MG63 (cell line): ENCODE data around the gene UGT1A6. TPM values are rescaled to one million over a fixed set of nuclear protein-coding genes. Genes with fewer than 3 reads are reported as not detected.
"Not testable (repeated sequence)": the region's sequence is repeated elsewhere in the genome, so short reads cannot be mapped to it uniquely, and the experiment has no call there.

Experiments used
- DNase-seq: peaks from one replicate; pipeline ENCODE4 v3.0.0-alpha.2; 2020
- H3K27me3 ChIP-seq: fragments of 250-450 bp; sonication (Bioruptor Pico); 2 replicates; pipeline ENCODE4 v1.5.1; 2020; ENCODE audit warnings: mild to moderate bottlenecking, moderate library complexity
- H3K36me3 ChIP-seq: fragments of 250-450 bp; sonication (Bioruptor Pico); 2 replicates; pipeline ENCODE4 v1.5.1; 2020; ENCODE audit warnings: mild to moderate bottlenecking, moderate library complexity
- H3K4me3 ChIP-seq: fragments of 250-450 bp; sonication (Bioruptor Pico); 2 replicates; pipeline ENCODE4 v1.5.1; 2020; ENCODE audit warnings: mild to moderate bottlenecking, moderate library complexity
- H3K9me3 ChIP-seq: fragments of 250-450 bp; sonication (Bioruptor Pico); 2 replicates; pipeline ENCODE4 v1.5.1; 2020; ENCODE audit warnings: mild to moderate bottlenecking, moderate library complexity
- total RNA-seq: library from RNA; depleted of rRNA; stranded (reverse); fragments of >200 nt; shearing (Covaris generic); gene quantifications from 2 replicates; pipeline ENCODE4 v1.2.3, GENCODE V29; 2014; ENCODE audit warnings: low replicate concordance

UGT1A6 gene
- total RNA-seq, 1 experiment from 2014 or later: 0.20 TPM

GRCh38 chr2:233676046-233676445 lies 16.6 kb upstream of the UGT1A6 start:
- no peaks in the 10 kb centered on the region for H3K27me3 ChIP-seq
- H3K4me3 ChIP-seq: no peak overlapping the region
- H3K9me3 ChIP-seq: no peaks in the 10 kb centered on the region
- DNase-seq: peak; percentile 19
- no peaks in the 10 kb centered on the region for H3K36me3 ChIP-seq

GRCh38 chr2:233679196-233679595 lies 13.5 kb upstream of the UGT1A6 start:
- DNase-seq: no peak
- Histone ChIP-seq H3K36me3 (no peaks in the 10 kb centered on the region), H3K9me3 (no peaks in the 10 kb centered on the region), H3K27me3 (no peaks in the 10 kb centered on the region), H3K4me3 (no peak overlapping the region)

DNA sequence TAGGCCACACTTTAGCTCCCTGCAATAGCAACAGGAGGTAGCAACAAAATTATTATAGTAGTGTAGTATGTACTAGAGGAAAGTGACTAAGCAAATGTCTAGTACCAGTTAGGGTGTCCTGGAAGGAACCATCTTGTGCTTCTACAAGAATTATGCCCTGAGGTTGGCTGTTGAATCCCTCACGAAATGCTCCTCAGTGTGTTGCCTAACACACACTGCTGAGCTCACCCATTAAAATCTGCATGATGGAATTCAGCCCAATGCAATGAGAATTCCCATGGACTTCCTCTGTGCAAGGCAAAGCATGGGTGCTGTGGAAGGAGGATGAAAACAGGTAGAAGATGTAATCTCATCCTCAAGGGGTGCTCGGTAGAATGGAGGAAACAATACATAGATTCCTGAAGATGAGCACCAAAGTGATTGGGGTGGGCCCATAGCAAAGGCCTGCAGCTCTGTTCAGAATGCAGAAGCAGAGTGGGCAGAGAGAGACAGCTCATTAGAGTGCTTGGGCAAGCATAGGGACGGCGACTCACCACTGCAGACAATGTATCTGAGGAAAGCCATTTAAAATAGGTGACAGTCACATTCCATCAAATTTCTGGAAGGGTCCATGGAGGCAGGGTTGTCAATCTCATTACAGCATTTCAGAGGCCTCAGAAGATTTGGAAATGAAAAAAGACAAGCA lies 12.2 kb upstream of the UGT1A6 start:
- Histone ChIP-seq H3K27me3 (no peaks in the 10 kb centered on the region), H3K4me3 (no peak overlapping the region), H3K9me3 (no peaks in the 10 kb centered on the region), H3K36me3 (no peaks in the 10 kb centered on the region)
- no peak for DNase-seq

- Histone ChIP-seq H3K36me3 (no peaks in the 10 kb centered on the region), H3K4me3 (no peak within 1 kb of the TSS), H3K9me3 (no peaks in the 10 kb centered on the region), H3K27me3 (no peaks in the 10 kb centered on the region)
- no peak for DNase-seq
Measured at GRCh38 chr2:233681521-233682099, 11.1 kb upstream of the UGT1A6 start, which contains the start of gene UGT1A7. Gene UGT1A7 (plus strand): TSS chr2:233681901. CDS start chr2:233681938, 37 bp downstream.

GRCh38 chr2:233684640-233685039 lies 8.1 kb upstream of the UGT1A6 start:
- no peaks in the 10 kb centered on the region for H3K36me3 ChIP-seq
- no peak for DNase-seq
- no peak overlapping the region for H3K4me3 ChIP-seq
- H3K27me3 ChIP-seq: no peaks in the 10 kb centered on the region; the same call in 1 of the 2 replicates
- 0 out of 2 replicates have a peak, but pooled peaks cover 2% of the 10 kb centered on the region for H3K9me3 ChIP-seq

DNA sequence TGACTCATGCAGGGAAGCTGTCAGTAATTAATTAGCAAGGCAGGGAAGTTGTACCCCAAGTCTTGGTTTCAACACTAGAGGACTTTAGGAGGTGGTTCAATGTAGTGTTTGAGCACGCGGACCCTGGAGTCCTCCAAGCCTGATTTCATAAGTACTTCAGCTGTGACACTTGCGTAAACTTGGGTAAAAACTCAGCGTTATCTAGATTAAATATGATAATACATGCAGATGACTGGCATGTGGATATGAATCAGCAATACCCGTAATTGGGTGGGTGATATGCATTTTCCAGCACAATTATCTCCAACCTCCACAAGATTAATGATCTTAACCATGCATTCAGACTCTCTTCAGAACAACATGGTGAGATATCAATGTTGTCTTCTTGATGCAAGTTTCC lies 5.8 kb upstream of the UGT1A6 start:
- 0 out of 2 replicates have a peak, but pooled peaks cover 2% of the 10 kb centered on the region for H3K9me3 ChIP-seq
- no peak for DNase-seq
- H3K4me3 ChIP-seq: no peak overlapping the region
- H3K36me3 ChIP-seq: no peaks in the 10 kb centered on the region
- no peaks in the 10 kb centered on the region; the same call in 1 of the 2 replicates for H3K27me3 ChIP-seq

DNA sequence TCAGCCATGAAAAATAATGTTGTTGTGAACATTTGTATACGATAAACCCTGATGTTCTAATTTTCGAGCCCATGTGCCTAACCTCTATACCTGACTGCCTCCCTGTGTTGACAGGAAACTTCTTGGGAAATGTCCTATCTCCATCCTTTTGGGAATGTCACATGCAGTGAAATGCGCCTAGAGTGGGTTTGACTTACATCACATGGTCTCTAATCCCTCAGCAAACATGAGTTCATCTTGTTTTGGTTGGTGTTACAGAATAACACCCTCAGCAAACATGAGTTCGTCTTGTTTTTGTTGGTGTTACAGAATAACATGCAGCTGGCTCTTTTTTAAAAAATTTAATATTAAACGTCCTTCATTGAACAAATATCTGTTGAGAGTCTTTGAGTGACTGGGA lies 4.3 kb upstream of the UGT1A6 start:
- no peaks in the 10 kb centered on the region; the same call in 1 of the 2 replicates for H3K27me3 ChIP-seq
- no peak for DNase-seq
- no peak overlapping the region for H3K4me3 ChIP-seq
- 0 out of 2 replicates have a peak, but pooled peaks cover 2% of the 10 kb centered on the region for H3K9me3 ChIP-seq
- no peaks in the 10 kb centered on the region for H3K36me3 ChIP-seq

DNA sequence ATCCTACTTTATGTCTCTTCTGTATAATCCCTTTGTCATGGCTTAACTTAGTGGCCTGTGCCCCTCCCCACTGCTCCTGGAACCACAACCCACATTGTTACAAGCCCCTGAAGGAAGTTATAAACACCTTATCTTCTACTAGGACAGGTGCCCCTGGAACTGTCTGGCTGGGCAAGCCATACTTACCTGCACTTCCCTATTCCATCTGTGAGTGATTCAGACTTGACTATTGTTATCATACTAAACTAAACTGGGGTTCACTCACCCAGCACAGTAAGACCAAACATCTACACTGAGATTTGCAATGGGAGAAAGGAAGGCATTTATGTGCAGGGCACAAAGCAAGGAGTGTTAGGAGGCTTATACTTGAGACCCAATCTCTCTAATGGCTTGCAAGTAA lies 3.7 kb upstream of the UGT1A6 start:
- H3K9me3 ChIP-seq: 0 out of 2 replicates have a peak, but pooled peaks cover 2% of the 10 kb centered on the region
- DNase-seq: no peak
- H3K4me3 ChIP-seq: no peak overlapping the region
- no peaks in the 10 kb centered on the region; the same call in 1 of the 2 replicates for H3K27me3 ChIP-seq
- H3K36me3 ChIP-seq: no peaks in the 10 kb centered on the region

- H3K9me3 ChIP-seq: 0 out of 2 replicates have a peak, but pooled peaks cover 2% of the 10 kb centered on the region
- no peak for DNase-seq
- no peaks in the 10 kb centered on the region for H3K36me3 ChIP-seq
- H3K4me3 ChIP-seq: no peak overlapping the region
- no peaks in the 10 kb centered on the region; the same call in 1 of the 2 replicates for H3K27me3 ChIP-seq
Measured at GRCh38 chr2:233689501-233689900, 3.2 kb upstream of the UGT1A6 start.

- Histone ChIP-seq H3K36me3 (no peaks in the 10 kb centered on the region), H3K4me3 (no peak overlapping the region), H3K9me3 (0 out of 2 replicates have a peak, but pooled peaks cover 2% of the 10 kb centered on the region), H3K27me3 (no peaks in the 10 kb centered on the region; the same call in 1 of the 2 replicates)
- no peak for DNase-seq
Measured at GRCh38 chr2:233690444-233690843, 2.2 kb upstream of the UGT1A6 start.

DNA sequence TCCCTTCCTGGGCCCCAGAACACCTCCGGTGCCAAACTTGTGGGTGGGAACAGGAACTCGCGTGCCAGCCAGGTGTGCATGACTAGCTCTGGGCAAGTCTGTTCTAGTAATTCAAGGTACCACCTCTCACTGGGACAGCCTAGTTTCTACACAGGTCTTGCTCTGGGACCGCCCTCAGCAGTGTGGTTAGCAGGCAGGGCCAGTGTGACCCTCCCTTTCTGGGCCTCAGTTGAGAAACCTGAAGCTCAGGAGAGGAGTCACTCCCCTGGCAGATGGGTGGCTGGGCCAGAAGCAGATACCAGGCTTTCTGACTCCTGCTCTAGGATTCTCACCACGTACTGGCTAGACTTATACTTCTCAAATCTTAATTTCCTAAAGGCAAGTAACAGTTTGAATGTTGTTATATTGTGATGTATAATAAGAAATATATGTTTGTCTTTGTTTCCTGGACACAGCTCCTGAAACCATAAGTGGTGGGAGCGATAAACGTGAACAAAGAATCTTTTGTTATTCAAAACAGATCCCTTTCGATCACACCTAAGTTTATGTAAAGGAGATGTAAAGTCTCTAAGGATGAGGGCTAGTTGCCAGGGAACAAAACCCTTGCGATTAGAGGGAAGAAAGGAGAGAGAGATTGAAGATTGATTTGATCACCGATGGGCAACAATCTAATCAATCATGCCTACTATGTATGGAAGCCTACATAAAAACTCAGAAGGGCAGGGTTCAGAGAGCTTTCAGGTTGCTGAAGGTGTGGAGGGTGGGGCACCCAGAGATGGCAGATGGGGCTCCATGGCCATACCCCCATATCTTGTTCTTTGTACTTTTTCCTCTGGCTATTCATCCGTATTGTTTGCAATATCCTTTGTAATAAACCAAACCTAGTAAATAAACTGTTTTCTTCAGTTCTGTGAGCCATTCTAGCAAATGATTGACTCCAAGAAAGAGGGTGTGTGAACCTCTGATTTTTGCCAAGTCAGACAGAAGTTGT lies 952 bp upstream of the UGT1A6 start:
- Histone ChIP-seq H3K27me3 (no peaks in the 10 kb centered on the region; the same call in 1 of the 2 replicates), H3K36me3 (no peaks in the 10 kb centered on the region), H3K4me3 (no peak overlapping the region), H3K9me3 (0 out of 2 replicates have a peak, but pooled peaks cover 2% of the 10 kb centered on the region)
- no peak for DNase-seq

DNA sequence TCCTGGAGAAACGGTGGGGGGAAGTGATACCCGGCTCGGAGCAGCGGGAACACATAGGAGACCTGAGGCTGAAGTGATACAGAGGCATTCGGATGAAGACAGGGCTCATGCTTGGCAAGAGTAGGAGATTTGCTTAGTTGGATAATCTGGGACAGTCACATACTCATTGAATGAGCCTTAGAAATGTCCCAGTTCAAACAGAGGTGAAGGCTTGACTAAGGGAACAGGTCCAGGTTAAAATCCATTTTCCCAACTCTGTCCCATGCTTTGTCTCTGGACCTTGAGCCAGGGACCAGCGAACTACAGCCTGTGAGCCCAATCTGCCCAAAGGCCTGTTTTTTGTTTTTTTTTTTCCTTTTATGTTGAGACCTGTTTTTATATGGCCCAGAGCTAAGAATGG lies 1.3 kb downstream of the UGT1A6 start:
- no peak overlapping the region for H3K4me3 ChIP-seq
- no peak for DNase-seq
- H3K27me3 ChIP-seq: no peaks in the 10 kb centered on the region
- no peaks in the 10 kb centered on the region for H3K9me3 ChIP-seq
- no peaks in the 10 kb centered on the region for H3K36me3 ChIP-seq

- no peaks in the 10 kb centered on the region for H3K27me3 ChIP-seq
- no peak for DNase-seq
- H3K4me3 ChIP-seq: no peak overlapping the region
Measured at GRCh38 chr2:233698740-233699139, 6.0 kb downstream of the UGT1A6 start.

GRCh38 chr2:233699424-233700027 lies 6.8 kb downstream of the UGT1A6 start:
- Histone ChIP-seq H3K9me3 (peaks cover 2% of the 10 kb centered on the region; the same call in 1 of the 2 replicates), H3K4me3 (no peak overlapping the region), H3K27me3 (no peaks in the 10 kb centered on the region), H3K36me3 (no peaks in the 10 kb centered on the region; the same call in 1 of the 2 replicates)
- no peak for DNase-seq

More at GRCh38 chr2:233698740-233699139, 6.0 kb downstream of the UGT1A6 start:
- Histone ChIP-seq H3K36me3 (no peaks in the 10 kb centered on the region; the same call in 1 of the 2 replicates), H3K9me3 (peaks cover 2% of the 10 kb centered on the region; the same call in 1 of the 2 replicates)

DNA sequence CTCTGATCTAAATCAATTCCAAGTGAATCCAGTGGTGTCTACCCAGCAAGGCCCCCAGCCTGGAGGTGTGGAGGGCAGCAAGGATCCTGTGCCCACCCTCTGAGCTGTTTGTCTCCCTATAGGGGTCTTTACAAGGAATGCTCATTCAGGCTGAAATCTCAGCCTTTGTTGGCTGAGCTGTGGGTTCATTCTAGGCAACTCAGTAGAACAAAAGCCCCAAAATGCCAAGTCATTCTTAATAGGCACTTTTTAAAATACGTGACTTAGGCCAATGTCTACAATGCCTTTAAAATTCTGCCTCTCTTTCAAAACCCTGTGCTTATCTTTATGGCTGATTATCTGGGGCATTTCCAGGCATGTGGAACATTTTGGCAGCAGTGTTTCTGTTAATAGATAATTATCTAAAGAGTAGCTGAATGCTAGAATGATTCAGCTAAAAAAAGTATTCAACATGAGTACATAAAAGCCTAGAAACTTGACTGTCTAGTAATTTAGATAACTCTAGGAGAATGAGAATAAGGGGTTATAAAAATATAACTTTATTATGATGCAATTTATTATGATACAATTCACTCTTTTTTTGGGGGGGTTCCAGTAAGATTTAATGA lies 7.4 kb downstream of the UGT1A6 start:
- H3K27me3 ChIP-seq: no peaks in the 10 kb centered on the region

DNA sequence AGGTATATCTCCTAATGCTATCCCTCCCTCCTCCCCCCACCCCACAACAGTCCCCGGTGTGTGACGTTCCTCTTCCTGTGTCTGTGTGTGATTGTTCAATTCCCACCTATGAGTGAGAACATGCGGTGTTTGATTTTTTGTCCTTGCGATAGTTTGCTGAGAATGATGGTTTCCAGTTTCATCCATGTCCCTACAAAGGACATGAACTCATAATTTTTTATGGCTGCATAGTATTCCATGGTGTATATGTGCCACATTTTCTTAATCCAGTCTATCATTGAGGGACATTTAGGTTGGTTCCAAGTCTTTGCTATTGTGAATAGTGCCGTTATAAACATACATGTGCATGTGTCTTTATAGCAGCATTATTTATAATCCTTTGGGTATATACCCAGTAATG lies 8.2 kb downstream of the UGT1A6 start:
- H3K9me3 ChIP-seq, DNase-seq, H3K27me3 ChIP-seq, H3K4me3 ChIP-seq, H3K36me3 ChIP-seq: not testable (repeated sequence)

More for the DNA sequence above, 7.4 kb downstream of the UGT1A6 start:
- peak; percentile 68 for DNase-seq
- Histone ChIP-seq H3K36me3 (no peaks in the 10 kb centered on the region; the same call in 1 of the 2 replicates), H3K4me3 (no peak overlapping the region), H3K9me3 (peaks cover 2% of the 10 kb centered on the region; the same call in 1 of the 2 replicates)
